ES-I3 (cell line): Measurements from ENCODE around the gene BMP10.

Experiments
- H3K36me3 ChIP-seq: 2 replicates; pipeline ENCODE4 v1.6.1; 2013; ENCODE audit warnings: mild to moderate bottlenecking, low read length, control low read depth, moderate library complexity; ENCODE audit not compliant: insufficient read depth
- H3K4me1 ChIP-seq: 2 replicates; pipeline ENCODE4 v1.6.1; 2013; ENCODE audit warnings: mild to moderate bottlenecking, control low read depth, low read length; ENCODE audit not compliant: insufficient read depth
- H3K9ac ChIP-seq: 2 replicates; pipeline ENCODE4 v1.6.1; 2013; ENCODE audit warnings: low read depth, mild to moderate bottlenecking, low read length, moderate library complexity
- H3K9me3 ChIP-seq: 2 replicates; pipeline ENCODE4 v1.6.1; 2013; ENCODE audit warnings: mild to moderate bottlenecking, low read length, moderate library complexity; ENCODE audit not compliant: control insufficient read depth, insufficient read depth

The BMP10 gene

DNA sequence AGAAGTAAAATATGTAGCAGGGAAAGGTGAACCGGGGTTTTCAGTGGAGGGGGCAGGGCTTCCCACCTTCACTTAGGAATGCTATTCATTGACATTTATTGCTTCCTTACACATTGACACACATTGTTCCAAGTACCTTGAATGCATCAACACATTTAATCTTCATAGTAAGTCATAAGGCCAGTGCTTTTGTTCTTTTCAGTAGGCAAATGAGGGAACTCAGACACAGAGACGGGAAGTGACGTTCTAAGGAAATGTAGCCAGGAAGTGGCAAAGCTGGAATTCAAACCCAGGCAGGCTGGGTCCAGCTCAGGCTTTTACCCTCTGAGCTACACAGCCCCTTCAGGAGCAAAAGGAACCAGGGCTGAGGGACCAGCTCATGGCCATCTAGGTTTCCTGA is 20.7 kb downstream of the BMP10 start:
- no peak overlapping the region for H3K9ac ChIP-seq
- H3K36me3 ChIP-seq = no peaks in the 10 kb centered on the region
- no peaks in the 10 kb centered on the region for H3K9me3 ChIP-seq
- no peaks in the 10 kb centered on the region for H3K4me1 ChIP-seq

DNA sequence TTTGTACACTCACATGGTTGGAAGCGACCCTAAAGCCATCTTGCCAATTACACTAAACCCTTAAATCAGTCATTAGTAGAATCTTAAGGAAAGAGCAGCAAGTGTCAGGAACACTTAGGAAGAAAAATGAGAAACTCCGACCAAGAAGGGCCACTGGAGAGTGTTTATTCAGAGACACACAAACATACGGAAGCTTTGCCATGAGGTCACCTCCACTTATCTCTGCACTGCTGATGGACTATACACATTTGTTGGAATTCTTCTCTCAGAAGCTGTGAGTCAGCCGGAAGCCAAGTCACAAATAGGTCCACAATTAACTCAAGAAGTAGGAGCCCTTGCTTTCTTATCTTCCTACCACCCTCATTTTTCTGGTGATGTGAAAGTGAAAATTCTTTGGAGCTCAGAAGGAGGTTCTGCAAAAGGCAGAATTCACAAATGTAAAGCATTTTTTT is 21.6 kb downstream of the BMP10 start:
- Histone ChIP-seq H3K36me3 (no peaks in the 10 kb centered on the region), H3K9ac (no peak overlapping the region), H3K9me3 (no peaks in the 10 kb centered on the region), H3K4me1 (no peaks in the 10 kb centered on the region)

DNA sequence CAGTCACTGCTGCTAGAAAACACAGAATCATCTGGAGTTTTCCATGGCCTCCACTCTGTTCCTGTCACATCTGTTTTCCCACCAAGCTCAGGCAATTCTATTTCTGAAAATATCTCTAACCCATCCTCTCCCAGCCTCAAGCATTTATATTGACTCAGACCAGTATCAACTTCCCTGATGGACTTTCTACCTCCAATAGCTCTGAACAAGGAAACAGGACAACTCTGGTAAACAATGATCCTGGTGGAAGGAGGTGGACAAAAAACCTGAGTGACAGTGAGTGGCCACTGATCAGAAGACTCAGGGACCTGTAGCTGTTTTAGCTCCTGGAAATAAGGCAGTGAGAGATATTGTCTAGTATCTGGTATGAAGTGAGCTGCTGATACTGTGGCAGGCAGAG is 23.4 kb downstream of the BMP10 start:
- Histone ChIP-seq H3K36me3 (no peaks in the 10 kb centered on the region), H3K9me3 (no peaks in the 10 kb centered on the region), H3K9ac (no peak overlapping the region), H3K4me1 (no peaks in the 10 kb centered on the region)

DNA sequence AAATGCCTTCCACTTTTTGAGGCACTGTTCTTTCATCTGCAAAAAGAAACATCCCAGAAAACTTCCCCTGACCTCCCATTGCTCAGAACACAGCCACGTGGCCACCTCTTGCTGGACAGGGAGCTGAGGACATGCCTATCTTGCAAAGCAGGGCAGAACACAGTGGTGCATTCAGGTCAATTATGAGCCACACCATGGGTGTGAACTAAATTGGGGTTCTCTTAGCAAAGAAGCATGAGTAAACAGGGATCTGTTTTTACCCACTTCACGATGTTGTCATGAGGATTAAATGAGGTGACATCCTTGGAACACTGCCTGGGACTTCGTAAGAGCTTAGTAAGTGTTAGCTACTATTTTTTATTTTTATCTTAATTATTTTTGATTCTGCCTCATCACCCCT is 25.1 kb downstream of the BMP10 start:
- no peaks in the 10 kb centered on the region for H3K9me3 ChIP-seq
- H3K9ac ChIP-seq = no peak overlapping the region
- H3K4me1 ChIP-seq = no peaks in the 10 kb centered on the region
- no peaks in the 10 kb centered on the region for H3K36me3 ChIP-seq

DNA sequence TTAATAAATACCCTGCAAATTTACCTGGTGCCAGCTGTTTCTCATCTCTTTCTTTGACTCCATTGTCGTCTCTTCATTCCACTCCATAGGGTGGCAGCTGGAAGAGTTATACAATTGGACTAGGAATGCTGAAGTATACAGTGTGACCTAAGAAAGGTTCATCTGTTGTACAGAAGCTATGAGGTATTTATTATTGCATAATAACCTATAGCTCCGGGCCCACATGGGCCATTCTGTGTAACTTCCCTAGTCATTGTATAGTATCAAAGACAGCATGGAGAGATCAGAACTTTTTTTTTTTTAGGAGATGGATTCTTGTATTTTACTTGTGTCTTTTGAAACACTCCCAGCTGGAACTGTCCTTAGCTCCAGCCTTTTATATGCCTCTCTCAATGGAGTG is 26.2 kb downstream of the BMP10 start:
- H3K9ac ChIP-seq = no peak overlapping the region
- no peaks in the 10 kb centered on the region for H3K36me3 ChIP-seq
- no peaks in the 10 kb centered on the region for H3K4me1 ChIP-seq
- peaks cover 4% of the 10 kb centered on the region; the same call in 1 of the 2 replicates for H3K9me3 ChIP-seq

DNA sequence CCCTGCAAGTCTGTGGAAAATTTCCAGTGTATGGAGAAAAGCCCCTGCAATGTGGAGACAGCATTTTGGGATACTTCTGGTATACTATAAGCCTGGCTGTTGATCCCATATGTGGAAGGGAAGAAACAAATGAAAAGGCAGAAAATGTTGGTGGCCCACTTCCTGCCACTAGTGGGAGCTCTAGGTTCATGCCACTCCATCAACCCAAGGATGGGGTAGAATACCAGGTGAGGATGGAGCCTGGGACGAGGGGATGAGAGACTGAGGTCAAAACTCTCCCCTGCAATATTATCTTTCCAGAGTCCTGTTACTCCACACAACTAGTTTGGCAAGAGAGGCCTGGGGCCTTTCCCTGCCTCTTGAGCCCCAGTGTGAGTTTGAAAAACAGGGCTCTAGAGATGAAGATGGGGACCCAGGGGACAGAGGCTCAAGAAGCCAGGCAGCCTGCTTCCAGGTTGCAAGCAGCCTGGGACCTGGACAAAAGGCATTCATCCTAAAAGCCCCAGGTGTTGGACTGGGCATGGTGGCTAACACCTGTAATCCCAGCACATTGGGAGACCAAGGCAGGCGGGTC is 31.9 kb downstream of the BMP10 start:
- H3K9ac ChIP-seq = no peak overlapping the region
- no peaks in the 10 kb centered on the region for H3K4me1 ChIP-seq
- H3K36me3 ChIP-seq = no peaks in the 10 kb centered on the region
- peaks cover 4% of the 10 kb centered on the region; the same call in 1 of the 2 replicates for H3K9me3 ChIP-seq

DNA sequence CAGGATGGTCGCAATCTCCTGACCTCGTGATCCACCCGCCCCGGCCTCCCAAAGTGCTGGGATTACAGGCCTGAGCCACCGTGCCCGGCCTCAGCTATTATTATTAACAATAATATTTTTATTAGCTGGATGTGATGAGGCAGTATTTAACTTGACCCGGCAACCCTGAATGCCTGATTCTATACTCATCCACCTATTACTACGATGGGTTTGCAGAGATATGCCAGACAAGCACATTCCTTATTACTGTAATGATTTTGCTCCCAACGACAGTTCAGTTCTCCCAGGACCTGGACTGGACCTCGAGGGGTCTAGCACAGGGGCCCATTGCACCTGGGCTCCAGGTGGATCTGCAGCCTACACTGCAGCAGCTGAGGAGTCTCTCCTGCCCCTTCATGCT is 32.6 kb downstream of the BMP10 start:
- no peaks in the 10 kb centered on the region for H3K4me1 ChIP-seq
- peaks cover 4% of the 10 kb centered on the region; the same call in 1 of the 2 replicates for H3K9me3 ChIP-seq
- no peaks in the 10 kb centered on the region for H3K36me3 ChIP-seq
- H3K9ac ChIP-seq = no peak overlapping the region

DNA sequence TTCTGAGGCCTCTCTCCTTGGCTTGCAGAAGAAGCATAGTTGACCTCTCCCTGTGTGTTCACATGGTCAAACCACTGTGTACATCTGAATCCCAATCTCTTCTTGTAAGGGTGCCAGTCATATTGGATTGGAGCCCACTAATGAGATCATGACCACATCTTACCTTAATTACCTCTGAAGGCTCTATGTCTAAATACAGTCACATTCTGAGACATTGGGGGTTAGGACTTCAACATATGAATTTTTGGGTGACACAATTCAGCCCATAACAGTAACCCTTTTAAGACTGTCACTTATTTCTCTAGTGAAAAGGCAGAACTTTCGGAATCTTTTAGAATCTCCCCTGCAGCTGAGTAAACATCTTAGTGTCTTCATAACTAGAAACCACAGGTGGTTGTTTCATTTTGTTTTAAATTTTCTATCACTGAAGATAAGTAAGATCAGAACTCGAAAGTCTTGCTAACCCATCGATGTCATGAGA is 33.3 kb downstream of the BMP10 start:
- no peaks in the 10 kb centered on the region for H3K4me1 ChIP-seq
- H3K9me3 ChIP-seq = peaks cover 4% of the 10 kb centered on the region; the same call in 1 of the 2 replicates

DNA sequence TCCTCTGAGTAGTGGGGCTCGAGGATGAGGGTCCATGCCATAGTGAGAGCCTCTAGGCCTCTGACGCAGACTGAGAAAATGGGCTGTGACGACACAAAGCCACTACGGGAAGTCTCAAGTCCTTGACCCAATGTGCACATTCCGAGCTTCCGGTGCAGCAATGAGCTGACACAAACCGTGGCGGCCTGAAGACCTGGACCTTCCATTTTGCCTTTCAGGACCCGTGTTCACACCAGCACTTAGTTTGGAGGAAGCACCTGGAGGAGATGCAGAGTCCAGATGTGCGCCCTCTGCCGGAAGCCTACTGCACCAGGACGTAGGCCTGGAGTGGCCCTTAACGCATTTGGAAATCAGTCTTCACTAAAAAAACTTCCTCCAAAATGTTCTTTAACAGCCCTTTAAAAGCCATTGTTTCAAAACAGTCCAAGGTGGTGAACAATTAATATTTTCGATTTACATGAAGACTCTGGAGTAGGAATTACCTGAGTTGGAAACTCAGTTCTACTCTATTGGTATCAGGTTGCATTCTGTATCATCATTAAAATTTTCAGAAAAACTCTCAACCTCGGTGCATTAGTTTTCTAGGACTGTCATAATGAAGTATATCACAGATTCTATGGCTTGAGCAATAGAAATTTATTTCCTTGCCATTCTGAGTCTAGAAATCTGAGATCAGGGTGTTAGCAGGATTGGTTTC is 33.9 kb downstream of the BMP10 start:
- Histone ChIP-seq H3K9me3 (peaks cover 4% of the 10 kb centered on the region; the same call in 1 of the 2 replicates), H3K36me3 (no peaks in the 10 kb centered on the region), H3K9ac (no peak overlapping the region), H3K4me1 (peaks cover 4% of the 10 kb centered on the region; the same call in 1 of the 2 replicates)

More for the DNA sequence above, 33.3 kb downstream of the BMP10 start:
- no peaks in the 10 kb centered on the region for H3K36me3 ChIP-seq
- no peak overlapping the region for H3K9ac ChIP-seq

DNA sequence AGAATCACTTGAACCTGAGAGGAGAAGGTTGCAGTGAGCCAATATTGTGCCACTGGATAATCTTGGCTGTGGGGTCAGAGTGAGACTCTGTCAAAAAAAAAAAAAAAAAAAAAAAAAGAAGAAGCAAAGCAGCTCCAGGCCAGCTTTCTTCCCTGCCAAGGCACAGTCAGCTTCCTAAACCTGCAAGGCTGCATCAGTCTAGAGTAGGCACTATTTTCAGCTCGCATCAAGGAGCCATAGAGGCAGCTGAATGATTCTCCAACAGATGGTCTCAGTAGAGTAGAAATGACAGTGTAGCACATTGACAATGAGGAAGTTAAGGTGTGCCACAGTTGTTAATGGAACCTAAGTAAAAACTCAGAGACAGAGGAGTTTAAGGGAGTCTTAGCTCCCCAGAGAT is 35.6 kb downstream of the BMP10 start:
- Histone ChIP-seq H3K9ac (no peak overlapping the region), H3K9me3 (peaks cover 4% of the 10 kb centered on the region; the same call in 1 of the 2 replicates), H3K36me3 (no peaks in the 10 kb centered on the region), H3K4me1 (peaks cover 6% of the 10 kb centered on the region; the same call in 1 of the 2 replicates)

DNA sequence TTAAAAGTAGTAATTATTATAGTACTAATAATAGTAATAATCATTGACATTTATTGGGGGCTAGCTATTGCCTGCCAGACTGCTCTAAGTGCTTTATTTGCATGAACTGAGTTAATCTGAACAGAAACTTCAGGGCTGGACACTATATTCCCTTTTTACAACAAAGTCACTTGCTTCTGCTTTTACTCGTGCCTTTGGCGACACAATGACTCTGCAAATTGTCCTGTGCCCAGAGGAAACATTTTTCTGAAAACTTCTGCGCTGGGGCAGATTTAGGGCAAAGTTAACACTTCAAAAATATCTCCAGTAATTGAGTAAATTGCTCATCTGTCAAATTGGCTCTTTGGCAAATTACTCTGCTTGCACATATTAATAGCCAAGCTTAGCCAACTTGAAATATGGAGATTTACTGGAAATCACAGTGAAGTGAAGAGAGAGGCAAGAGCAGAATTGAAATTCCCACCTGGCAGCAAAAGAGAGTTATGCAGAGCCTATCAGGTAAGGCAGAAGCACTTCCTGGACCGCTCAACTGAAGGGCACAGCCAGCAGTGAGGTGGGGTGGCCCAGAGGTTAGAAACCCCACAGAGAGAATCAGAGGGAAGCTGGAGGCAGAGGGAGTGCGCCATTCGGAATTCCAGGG is 36.3 kb downstream of the BMP10 start:
- Histone ChIP-seq H3K4me1 (peaks cover 6% of the 10 kb centered on the region; the same call in 1 of the 2 replicates), H3K36me3 (no peaks in the 10 kb centered on the region), H3K9me3 (no peaks in the 10 kb centered on the region), H3K9ac (no peak overlapping the region)

DNA sequence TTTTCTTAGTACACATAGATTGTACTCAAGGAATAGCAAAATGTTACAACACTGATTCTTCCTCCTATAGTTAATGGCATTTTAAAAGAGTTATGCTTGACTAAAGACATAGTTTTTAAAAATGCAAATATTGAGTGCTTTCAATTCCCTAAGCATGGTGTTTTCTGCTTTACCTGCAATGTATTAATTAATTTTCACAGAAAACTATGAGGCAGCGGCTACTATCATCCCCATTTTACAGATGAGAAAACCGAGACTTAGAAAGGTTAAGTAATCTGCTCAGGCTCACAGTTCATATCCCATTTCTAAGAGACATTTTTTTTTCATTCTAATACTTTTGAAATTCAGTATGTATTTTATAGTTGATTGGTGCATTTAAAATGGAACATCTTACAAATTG is 38.0 kb downstream of the BMP10 start:
- H3K36me3 ChIP-seq = no peaks in the 10 kb centered on the region
- no peak overlapping the region for H3K9ac ChIP-seq

DNA sequence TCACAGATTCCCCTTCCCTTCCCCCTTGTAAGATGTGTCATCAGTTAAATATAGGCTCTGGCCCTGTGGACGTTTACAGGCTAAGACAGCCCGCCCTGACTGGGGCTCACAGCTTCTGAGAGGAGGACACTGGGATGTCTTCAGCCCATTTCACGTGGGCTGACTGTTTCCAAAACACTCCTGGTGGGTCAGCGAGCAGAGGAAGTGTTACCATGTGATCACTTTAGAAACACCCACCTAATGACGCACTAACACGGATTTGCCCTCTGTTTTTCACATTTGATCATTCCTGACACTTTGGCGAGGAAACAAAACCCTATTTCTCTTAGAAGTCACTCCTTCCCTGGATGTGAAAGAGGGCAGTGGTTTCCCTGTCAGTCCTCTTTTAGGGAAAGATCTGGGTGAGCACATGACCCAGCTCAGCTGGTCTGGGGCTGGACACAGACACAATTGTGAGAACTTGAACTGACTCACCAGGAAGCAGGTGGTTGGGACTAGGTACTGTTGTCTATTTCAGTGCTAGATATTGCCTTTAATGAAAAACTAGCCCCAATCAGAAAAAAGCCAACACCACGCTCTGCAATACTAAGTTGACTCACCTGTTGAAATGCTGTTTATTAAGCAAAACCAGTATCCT is 38.8 kb downstream of the BMP10 start:
- Histone ChIP-seq H3K9ac (no peak overlapping the region), H3K36me3 (no peaks in the 10 kb centered on the region), H3K4me1 (peaks cover 10% of the 10 kb centered on the region; the same call in 1 of the 2 replicates), H3K9me3 (no peaks in the 10 kb centered on the region)

More for the DNA sequence above, 38.0 kb downstream of the BMP10 start:
- peaks cover 10% of the 10 kb centered on the region; the same call in 1 of the 2 replicates for H3K4me1 ChIP-seq
- H3K9me3 ChIP-seq = no peaks in the 10 kb centered on the region

DNA sequence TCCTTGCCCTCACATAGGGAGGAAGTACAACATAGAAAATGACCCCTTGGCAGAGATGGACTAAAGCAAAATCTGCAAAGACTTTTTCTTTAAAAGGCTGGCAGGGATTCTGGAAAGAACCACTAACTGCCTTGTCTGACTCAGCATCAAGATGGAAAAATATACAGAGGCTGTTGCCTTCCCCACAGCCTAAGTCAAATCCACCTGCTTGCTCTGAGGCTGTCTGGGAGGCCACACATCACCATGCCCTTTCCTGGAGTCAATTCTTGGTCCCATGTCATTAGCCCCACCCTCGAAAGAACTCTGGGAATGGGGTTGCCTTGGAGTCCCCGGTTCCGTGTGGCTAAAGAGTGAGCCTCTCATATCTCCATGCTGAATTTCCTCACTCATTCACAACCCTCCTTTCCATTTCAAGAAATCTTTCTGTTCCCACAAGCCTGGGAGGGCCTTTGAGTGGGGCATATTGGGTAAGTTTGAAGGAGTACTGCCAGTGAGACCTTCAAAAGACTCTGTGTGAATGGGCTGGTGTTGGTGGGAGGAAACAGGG is 39.4 kb downstream of the BMP10 start:
- Histone ChIP-seq H3K4me1 (peaks cover 10% of the 10 kb centered on the region; the same call in 1 of the 2 replicates), H3K9me3 (no peaks in the 10 kb centered on the region), H3K36me3 (no peaks in the 10 kb centered on the region), H3K9ac (no peak overlapping the region)
